Non-pigmented ciliary epithelial cell (primary cell): ENCODE measurements around the gene SPART.

Experiments
- DNase-seq: peaks from one replicate; pipeline ENCODE4 v3.0.0-alpha.2; 2010; ENCODE audit warnings: low read depth

The SPART gene, protein sequence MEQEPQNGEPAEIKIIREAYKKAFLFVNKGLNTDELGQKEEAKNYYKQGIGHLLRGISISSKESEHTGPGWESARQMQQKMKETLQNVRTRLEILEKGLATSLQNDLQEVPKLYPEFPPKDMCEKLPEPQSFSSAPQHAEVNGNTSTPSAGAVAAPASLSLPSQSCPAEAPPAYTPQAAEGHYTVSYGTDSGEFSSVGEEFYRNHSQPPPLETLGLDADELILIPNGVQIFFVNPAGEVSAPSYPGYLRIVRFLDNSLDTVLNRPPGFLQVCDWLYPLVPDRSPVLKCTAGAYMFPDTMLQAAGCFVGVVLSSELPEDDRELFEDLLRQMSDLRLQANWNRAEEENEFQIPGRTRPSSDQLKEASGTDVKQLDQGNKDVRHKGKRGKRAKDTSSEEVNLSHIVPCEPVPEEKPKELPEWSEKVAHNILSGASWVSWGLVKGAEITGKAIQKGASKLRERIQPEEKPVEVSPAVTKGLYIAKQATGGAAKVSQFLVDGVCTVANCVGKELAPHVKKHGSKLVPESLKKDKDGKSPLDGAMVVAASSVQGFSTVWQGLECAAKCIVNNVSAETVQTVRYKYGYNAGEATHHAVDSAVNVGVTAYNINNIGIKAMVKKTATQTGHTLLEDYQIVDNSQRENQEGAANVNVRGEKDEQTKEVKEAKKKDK

GRCh38 chr13:36346222-36347083 is at the start of gene SPART:
TSS of gene SPART (minus strand) at chr13:36346394. CDS start at chr13:36335830, 10,564 bp downstream.
- peak; percentile 62 for DNase-seq

- DNase-seq, result no peak
Observed at GRCh38 chr13:36395280-36395679, 49.1 kb upstream of the SPART start.

- peak; percentile 17 for DNase-seq
Observed at GRCh38 chr13:36385489-36385888, 39.3 kb upstream of the SPART start.

- peak; percentile 22 for DNase-seq
Observed at GRCh38 chr13:36382030-36382429, 35.8 kb upstream of the SPART start.

DNA sequence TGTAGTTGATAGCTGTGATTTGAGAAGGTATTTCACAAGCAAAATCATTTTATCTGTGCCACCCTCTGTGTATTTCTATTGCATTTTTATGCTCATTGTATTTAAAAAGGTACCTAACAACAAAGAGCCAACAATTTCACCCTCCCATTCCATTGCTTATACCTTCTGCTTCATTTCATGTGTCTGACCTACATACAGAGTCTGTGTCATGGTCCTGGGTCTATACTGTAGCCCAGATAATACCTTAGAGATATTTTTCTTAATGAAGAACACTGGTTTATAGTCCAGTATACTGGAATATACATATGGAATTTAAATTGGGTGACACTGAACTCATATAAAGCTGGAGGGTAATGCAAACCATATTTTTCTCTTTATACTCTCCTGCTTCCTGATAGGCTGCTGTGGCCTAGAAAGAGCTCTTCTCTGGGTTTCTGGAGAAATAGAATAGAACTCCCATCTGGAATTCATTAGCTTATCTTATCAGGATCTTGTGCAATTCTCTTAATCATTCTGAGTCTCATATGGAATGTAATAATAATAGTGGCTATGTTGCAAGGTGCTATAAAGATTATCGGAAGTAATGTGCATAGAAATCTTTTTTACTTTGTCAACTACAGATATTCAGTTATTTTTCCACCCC is 31.8 kb upstream of the SPART start:
- DNase-seq, result peak; percentile 34

DNA sequence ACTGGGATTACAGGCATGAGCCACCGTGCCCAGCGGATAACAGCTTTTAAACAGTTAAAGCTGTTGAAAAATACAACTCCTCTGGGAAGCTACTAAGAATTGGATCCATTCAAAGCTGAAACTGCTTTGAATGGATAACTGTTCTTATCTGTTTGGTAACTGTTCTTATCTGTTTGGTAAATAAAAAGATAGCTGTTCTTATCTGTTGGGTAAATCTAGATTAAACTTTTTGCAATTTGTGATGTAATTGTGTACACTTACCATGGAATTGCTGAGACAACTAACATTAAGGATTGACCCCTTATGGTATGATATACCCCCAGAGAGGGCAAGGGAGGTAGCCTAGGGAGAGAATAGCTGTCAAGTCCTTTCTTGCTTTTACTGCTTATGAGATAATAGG is 27.9 kb upstream of the SPART start:
- DNase-seq, result no peak

DNA sequence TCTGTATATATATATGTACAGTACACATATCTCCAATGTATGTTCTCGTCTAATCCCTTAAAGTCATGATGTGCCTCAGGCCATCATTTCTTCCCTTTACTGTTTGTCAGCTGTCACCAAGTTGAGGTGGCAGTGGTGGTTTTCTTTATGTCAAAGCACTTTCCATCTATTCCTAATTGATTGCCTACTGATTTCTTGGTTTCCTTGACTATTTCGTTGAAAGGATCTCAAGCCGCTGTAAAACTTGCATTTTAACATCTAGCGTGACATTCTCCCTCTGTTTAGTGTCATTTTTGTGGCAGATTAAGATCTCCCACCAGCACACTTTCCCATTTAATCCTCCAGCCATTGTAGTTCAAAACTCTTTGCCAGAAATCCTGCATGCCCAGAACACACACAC is 25.0 kb upstream of the SPART start:
- no peak for DNase-seq

GRCh38 chr13:36370108-36370429 is 23.9 kb upstream of the SPART start:
- DNase-seq, result no peak

GRCh38 chr13:36369268-36370107 is 23.3 kb upstream of the SPART start:
- no peak for DNase-seq

GRCh38 chr13:36366031-36366430 is 19.8 kb upstream of the SPART start:
- DNase-seq, result no peak

- no peak for DNase-seq
Observed at GRCh38 chr13:36363366-36363863, 17.2 kb upstream of the SPART start.

DNA sequence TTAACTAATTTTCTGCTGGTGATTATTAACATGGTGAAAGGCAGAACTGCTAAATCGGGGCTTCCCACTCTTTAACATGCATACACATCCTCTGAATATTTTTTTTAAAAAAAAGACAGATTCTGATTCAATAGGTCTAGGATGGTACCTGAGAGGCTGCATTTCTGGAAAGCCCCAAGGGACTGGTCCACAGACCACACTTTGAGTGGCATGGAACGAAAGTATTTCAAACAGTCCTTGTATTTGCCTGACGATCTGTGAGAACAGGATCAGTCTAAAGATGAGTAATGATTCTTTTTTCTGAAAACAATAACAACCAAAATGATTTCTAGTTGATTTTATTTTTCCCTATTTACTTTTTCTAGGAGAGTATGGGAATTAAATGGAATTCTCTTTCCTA is 16.7 kb upstream of the SPART start:
- DNase-seq, result no peak

DNA sequence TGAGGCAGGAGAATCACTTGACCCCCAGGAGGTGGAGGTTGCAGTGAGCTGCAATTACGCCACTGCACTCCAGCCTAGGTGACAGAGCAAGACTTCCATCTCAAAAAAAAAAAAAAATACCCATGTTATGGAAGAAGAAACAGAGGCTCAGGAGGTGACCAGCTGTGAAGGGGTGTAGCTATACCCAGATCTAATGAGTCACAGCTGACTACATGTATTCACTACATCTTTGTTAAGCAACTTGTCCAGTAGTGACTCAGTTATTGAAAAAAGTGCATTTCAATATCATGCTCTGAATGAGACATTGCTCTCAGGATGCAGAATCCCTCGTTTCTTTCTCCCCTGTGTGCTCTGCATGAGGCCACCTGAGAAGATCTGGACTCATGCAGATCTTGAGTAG is 16.1 kb upstream of the SPART start:
- no peak for DNase-seq

- no peak for DNase-seq
Observed at GRCh38 chr13:36360903-36361302, 14.7 kb upstream of the SPART start.

DNA sequence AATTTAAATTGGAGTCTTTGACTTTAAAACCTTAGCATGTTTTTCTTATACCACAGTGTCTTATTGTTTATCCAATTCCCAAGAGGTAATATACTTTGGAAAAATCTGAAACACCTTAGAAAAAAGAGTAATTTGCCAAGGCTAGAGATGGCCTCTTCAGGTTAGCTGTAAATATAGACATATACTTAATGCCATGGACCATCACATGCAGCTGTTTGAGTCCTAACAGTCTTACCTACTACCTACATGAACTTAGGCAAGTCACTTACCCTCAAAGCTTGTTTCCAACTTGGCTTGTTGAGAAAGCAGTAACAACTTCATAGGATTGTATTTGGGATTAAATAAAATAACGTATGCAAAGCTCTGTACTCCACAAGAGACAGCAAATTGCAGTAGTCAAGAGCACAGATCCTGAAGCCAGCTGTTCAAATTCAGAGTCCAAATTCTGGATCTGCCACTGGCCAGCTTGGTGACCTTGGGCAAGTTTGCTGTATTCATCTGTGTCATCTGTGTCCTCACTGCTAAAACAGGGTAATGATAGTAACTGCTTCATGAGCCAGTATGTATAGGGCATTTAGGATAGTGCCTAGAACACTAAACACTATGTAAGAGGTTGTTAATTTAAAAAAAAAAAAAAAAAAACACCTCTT is 13.2 kb upstream of the SPART start:
- no peak for DNase-seq

DNA sequence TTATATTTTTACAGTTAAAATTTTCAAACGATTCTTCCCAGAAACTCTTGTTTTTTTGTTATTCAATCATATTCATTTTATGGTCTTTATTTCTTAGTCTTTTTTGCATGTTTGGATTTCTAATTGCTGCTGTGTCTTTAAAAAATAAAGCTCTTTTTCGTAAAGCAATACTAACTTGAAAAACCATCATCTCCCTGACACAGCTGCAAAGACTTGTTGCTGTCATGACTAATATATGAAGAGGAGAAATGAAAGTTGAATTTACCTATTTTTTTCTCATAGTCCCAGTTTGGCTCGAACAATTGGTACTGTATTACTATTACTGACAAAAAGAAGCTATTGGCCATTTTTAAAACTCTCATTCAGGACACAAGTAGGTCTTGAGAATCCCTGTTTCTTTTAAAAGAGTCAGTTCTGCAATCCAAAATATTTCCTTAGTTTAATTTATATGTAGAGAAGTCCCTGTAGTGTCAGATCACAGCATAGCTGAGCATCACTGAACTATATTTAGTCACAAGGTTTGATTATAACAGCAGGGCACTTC is 12.1 kb upstream of the SPART start:
- DNase-seq, result no peak

GRCh38 chr13:36357692-36358091 is 11.5 kb upstream of the SPART start:
- DNase-seq, result no peak

- no peak for DNase-seq
Observed at GRCh38 chr13:36357231-36357630, 11.0 kb upstream of the SPART start.

- DNase-seq, result no peak
Observed at GRCh38 chr13:36356058-36356457, 9.9 kb upstream of the SPART start.

DNA sequence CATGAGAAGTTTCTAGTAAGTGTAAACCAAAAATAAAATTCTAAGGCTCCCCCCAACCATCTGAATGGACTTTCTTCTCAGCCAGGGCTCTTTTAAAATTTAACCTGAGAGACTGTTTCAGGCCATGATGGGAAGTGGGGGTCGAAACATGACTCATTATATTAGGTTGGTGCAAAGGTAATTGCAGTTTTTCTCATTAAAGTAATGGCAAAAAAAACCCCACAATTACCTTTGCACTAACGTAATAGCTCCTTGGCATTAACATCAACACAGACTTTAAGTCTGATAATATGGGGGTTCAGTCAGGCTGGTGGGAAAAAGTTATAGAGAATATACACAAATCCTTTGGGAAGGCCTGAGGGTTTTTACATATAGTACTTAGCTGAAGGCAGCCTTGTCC is 9.4 kb upstream of the SPART start:
- no peak for DNase-seq
